ENCODE measurements around the gene PPIE.

DNA sequence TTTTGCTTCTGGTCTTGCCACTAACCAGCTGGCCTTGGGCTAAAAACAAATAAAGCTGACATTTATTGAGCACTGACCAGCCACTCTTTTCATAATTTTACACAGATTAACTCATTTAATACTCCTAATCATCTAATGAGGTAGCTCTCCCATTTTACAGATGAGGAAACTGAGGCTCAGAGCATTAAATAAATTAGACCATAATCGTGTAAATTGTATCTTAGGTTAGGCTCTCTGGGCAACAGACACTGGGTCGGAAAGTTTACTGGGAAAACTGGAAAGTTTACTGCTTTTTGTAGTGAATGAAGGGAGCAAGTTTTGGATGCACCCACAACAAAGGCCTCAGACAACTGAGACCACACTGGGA lies 42.6 kb downstream of the PPIE start:
- TF ChIP-seq, protein P1, sequence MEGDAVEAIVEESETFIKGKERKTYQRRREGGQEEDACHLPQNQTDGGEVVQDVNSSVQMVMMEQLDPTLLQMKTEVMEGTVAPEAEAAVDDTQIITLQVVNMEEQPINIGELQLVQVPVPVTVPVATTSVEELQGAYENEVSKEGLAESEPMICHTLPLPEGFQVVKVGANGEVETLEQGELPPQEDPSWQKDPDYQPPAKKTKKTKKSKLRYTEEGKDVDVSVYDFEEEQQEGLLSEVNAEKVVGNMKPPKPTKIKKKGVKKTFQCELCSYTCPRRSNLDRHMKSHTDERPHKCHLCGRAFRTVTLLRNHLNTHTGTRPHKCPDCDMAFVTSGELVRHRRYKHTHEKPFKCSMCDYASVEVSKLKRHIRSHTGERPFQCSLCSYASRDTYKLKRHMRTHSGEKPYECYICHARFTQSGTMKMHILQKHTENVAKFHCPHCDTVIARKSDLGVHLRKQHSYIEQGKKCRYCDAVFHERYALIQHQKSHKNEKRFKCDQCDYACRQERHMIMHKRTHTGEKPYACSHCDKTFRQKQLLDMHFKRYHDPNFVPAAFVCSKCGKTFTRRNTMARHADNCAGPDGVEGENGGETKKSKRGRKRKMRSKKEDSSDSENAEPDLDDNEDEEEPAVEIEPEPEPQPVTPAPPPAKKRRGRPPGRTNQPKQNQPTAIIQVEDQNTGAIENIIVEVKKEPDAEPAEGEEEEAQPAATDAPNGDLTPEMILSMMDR (IDR thresholded peaks at IDR 0.05) = no peak
- TF ChIP-seq POLR2A (IDR thresholded peaks at IDR 0.05) = no peak

All from lower leg skin (tissue), 3 donors.